H9 (cell line): ENCODE data around the gene SH3TC1. TPM values are rescaled to one million over a fixed set of nuclear protein-coding genes. Genes with fewer than 3 reads are reported as not detected.

Source experiments
- DNase-seq: peaks from one replicate; pipeline ENCODE4 v3.0.0-alpha.2; 2017
- H2AFZ ChIP-seq: one replicate; pipeline ENCODE4 v1.6.1; 2013; ENCODE audit warnings: mild to moderate bottlenecking, low read length, control low read depth, moderate library complexity
- H2AK5ac ChIP-seq: 2 replicates; pipeline ENCODE4 v1.6.1; 2013; ENCODE audit warnings: low read length, control low read depth, mixed read lengths; ENCODE audit not compliant: insufficient read length
- H2BK120ac ChIP-seq: one replicate; pipeline ENCODE4 v1.6.1; 2013; ENCODE audit warnings: low read depth, mild to moderate bottlenecking, low read length, control low read depth, inconsistent platforms; ENCODE audit not compliant: poor library complexity, severe bottlenecking
- H2BK12ac ChIP-seq: 2 replicates; pipeline ENCODE4 v1.6.1; 2013; ENCODE audit warnings: low read length, control low read depth, mixed read lengths, low read depth; ENCODE audit not compliant: insufficient read length
- H2BK15ac ChIP-seq: 2 replicates; pipeline ENCODE4 v1.6.1; 2013; ENCODE audit warnings: low read depth, low read length, control low read depth
- H2BK20ac ChIP-seq: one replicate; pipeline ENCODE4 v1.6.1; 2013; ENCODE audit warnings: low read depth, mild to moderate bottlenecking, low read length, control low read depth, inconsistent platforms; ENCODE audit not compliant: poor library complexity, severe bottlenecking
- H2BK5ac ChIP-seq: 2 replicates; pipeline ENCODE4 v1.6.1; 2013; ENCODE audit warnings: low read length, control low read depth, mixed read lengths; ENCODE audit not compliant: insufficient read length
- H3K14ac ChIP-seq: 2 replicates; pipeline ENCODE4 v1.6.1; 2013; ENCODE audit warnings: low read length, control low read depth; ENCODE audit not compliant: insufficient read depth
- H3K18ac ChIP-seq: 2 replicates; pipeline ENCODE4 v1.6.1; 2013; ENCODE audit warnings: low read depth, mild to moderate bottlenecking, mixed read lengths, low read length, control low read depth; ENCODE audit not compliant: insufficient read length
- H3K23ac ChIP-seq: 2 replicates; pipeline ENCODE4 v1.6.1; 2013; ENCODE audit warnings: low read length, control low read depth, mixed read lengths, low read depth; ENCODE audit not compliant: insufficient read length
- H3K23me2 ChIP-seq: 2 replicates; pipeline ENCODE4 v1.6.1; 2013; ENCODE audit warnings: low read depth, mild to moderate bottlenecking, mixed read lengths, low read length, control low read depth; ENCODE audit not compliant: insufficient read length, poor library complexity, severe bottlenecking
- H3K27ac ChIP-seq: 2 replicates; pipeline ENCODE4 v1.5.1; 2013; ENCODE audit warnings: low read length, control low read depth, mixed read lengths, low read depth; ENCODE audit not compliant: insufficient read length
- H3K27me3 ChIP-seq: 2 replicates; pipeline ENCODE4 v1.6.1; 2013; ENCODE audit warnings: low read length, control low read depth, inconsistent platforms; ENCODE audit not compliant: insufficient read depth
- H3K4ac ChIP-seq: 2 replicates; pipeline ENCODE4 v1.6.1; 2013; ENCODE audit warnings: low read depth, mild to moderate bottlenecking, control low read depth, inconsistent platforms, low read length, moderate library complexity
- H3K4me1 ChIP-seq: 2 replicates; pipeline ENCODE4 v1.6.1; 2013; ENCODE audit warnings: low read length, control low read depth, inconsistent platforms; ENCODE audit not compliant: insufficient read depth
- H3K4me2 ChIP-seq: 2 replicates; pipeline ENCODE4 v1.6.1; 2013; ENCODE audit warnings: low read length, control low read depth, mixed read lengths; ENCODE audit not compliant: insufficient read length, insufficient read depth
- H3K56ac ChIP-seq: 2 replicates; pipeline ENCODE4 v1.6.1; 2013; ENCODE audit warnings: low read depth, mild to moderate bottlenecking, mixed read lengths, low read length, control low read depth; ENCODE audit not compliant: insufficient read length
- H3K79me1 ChIP-seq: 2 replicates; pipeline ENCODE4 v1.6.1; 2013; ENCODE audit warnings: low read depth, mild to moderate bottlenecking, moderate library complexity, low read length, control low read depth, inconsistent platforms; ENCODE audit not compliant: insufficient read depth, poor library complexity, severe bottlenecking
- H3K79me2 ChIP-seq: 2 replicates; pipeline ENCODE4 v1.6.1; 2013; ENCODE audit warnings: low read length, control low read depth, inconsistent platforms; ENCODE audit not compliant: insufficient read depth
- H3K9ac ChIP-seq: 2 replicates; pipeline ENCODE4 v1.6.1; 2013; ENCODE audit warnings: low read length, control low read depth, mixed read lengths; ENCODE audit not compliant: insufficient read length; ENCODE audit errors: extremely low read depth
- H3K9me3 ChIP-seq: one replicate; pipeline ENCODE4 v1.6.1; 2013; ENCODE audit warnings: low read depth, low read length, inconsistent platforms; ENCODE audit not compliant: control insufficient read depth
- H3T11ph ChIP-seq: one replicate; pipeline ENCODE4 v1.6.1; 2013; ENCODE audit warnings: mild to moderate bottlenecking, low read length, control low read depth, inconsistent platforms
- H4K20me1 ChIP-seq: one replicate; pipeline ENCODE4 v1.6.1; 2013; ENCODE audit not compliant: control insufficient read depth, insufficient read length, insufficient read depth
- H4K5ac ChIP-seq: 2 replicates; pipeline ENCODE4 v1.6.1; 2013; ENCODE audit warnings: low read depth, mild to moderate bottlenecking, mixed read lengths, low read length, control low read depth; ENCODE audit not compliant: insufficient read length
- H4K8ac ChIP-seq: replicated peaks from 2 replicates; pipeline ENCODE4 v1.6.1; 2013; ENCODE audit warnings: low read length, control low read depth, mixed read lengths, low read depth; ENCODE audit not compliant: insufficient read length
- H4K91ac ChIP-seq: 2 replicates; pipeline ENCODE4 v1.6.1; 2013; ENCODE audit warnings: low read depth, mild to moderate bottlenecking, moderate library complexity, mixed read lengths, low read length, control low read depth; ENCODE audit not compliant: insufficient read length
- H3K27ac Mint-ChIP-seq, 3 experiments: 2 replicates in 2 of 3; 3 replicates in 1 of 3; pipeline ENCODE4 v1.8.0; 2020 to 2021; ENCODE audit warnings: mixed read lengths in 3 of 3, mild to moderate bottlenecking in 1 of 3, moderate library complexity in 1 of 3
- H3K27me3 Mint-ChIP-seq: 2 replicates; pipeline ENCODE4 v1.8.0; 2021; ENCODE audit warnings: low read depth, mild to moderate bottlenecking, moderate library complexity, mixed read lengths
- H3K36me3 Mint-ChIP-seq, 3 experiments: 2 replicates in 2 of 3; 3 replicates in 1 of 3; pipeline ENCODE4 v1.8.0; 2020 to 2021; ENCODE audit warnings: low read depth in 3 of 3, mixed read lengths in 3 of 3; ENCODE audit not compliant: insufficient read depth in 1 of 3
- H3K4me1 Mint-ChIP-seq, 2 experiments: 2 replicates each; pipeline ENCODE4 v1.8.0; 2020; ENCODE audit warnings: mixed read lengths in 2 of 2
- H3K4me3 Mint-ChIP-seq, 2 experiments: 2 replicates in 1 of 2; 3 replicates in 1 of 2; pipeline ENCODE4 v1.8.0; 2020 to 2021; ENCODE audit warnings: mild to moderate bottlenecking in 2 of 2, mixed read lengths in 2 of 2, moderate library complexity in 1 of 2
- H3K9me3 Mint-ChIP-seq, 2 experiments: 2 replicates in 1 of 2; 3 replicates in 1 of 2; pipeline ENCODE4 v1.8.0; 2020; ENCODE audit warnings: mild to moderate bottlenecking in 2 of 2, mixed read lengths in 2 of 2, moderate library complexity in 1 of 2
- CTCF ChIP-seq: fragments of 200-600 bp; sonication (generic); conservative IDR thresholded peaks from 3 replicates; pipeline ENCODE4 v1.8.0; 2021; ENCODE audit warnings: antibody characterized with exemption, mild to moderate bottlenecking
- WGBS: extraction: QIAGEN DNeasy Blood & Tissue Kit; methylation state at CpG from one replicate; pipeline ENCODE4 v1.1.7; 2013; ENCODE audit warnings: missing lambda C conversion rate, low lambda C conversion rate, mixed read lengths; ENCODE audit not compliant: insufficient read length; ENCODE audit errors: extremely low coverage; 5-methylcytosine and 5-hydroxymethylcytosine counted together
- total RNA-seq: library from RNA; stranded (reverse); gene quantifications from 2 replicates; pipeline ENCODE4 v1.2.1, GENCODE V29; 2021

The SH3TC1 gene
- total RNA-seq, 1 experiment from 2014 or later = 0.74 TPM

DNA sequence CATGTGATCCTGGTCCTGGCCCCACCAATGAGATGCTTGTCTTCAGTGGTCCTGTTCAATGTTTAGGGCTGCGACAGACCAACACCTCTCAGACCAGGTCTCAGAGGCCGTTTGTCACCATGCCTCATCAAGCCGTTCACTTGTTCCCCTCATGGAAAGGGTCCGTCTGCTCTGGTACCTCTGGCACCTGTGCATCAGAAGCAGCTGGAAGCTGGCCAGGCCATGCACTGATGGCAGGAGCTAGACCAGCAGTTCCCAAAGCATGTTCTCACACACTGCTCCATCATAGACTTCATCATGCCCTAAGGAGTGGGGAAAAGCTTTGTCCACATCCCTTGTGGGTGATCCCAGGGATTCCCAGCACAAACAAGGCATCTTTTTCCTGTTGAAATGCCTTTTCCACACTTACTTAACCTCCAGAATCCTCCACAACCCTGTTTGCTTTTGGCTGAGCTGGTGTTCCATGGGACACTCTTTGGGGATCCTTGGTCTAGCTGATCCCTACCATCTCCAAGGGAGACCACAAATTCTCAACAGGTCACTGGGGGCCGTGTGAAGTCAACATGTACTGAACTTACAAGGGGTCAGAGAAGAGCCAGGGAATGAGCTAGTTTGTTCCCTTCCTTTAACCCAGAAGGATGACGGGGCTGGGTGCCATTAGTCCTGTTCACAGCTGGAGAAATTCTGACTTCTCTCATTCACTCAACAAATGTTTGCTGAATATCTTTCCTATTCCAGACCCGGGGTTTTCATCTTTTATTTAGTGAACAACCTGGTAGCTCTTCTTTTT is 21.8 kb downstream of the SH3TC1 start:
- H3K4me3 Mint-ChIP-seq = no peak overlapping the region
- Histone ChIP-seq H3K56ac (no peak overlapping the region), H2BK20ac (no peak overlapping the region), H3K79me2 (no peaks in the 10 kb centered on the region), H3K23me2 (no peaks in the 10 kb centered on the region), H2BK15ac (no peak overlapping the region), H3K27me3 (no peaks in the 10 kb centered on the region), H3K4me2 (no peak overlapping the region), H3K79me1 (no peaks in the 10 kb centered on the region), H2AK5ac (no peak overlapping the region), H3T11ph (no peak overlapping the region), H3K27ac (no peak overlapping the region), H3K4ac (no peak overlapping the region), H4K5ac (no peak overlapping the region), H3K9me3 (no peaks in the 10 kb centered on the region), H2BK5ac (no peak overlapping the region), H2AFZ (no peak overlapping the region), H3K4me1 (no peaks in the 10 kb centered on the region; the same call in 1 of the 2 replicates), H4K20me1 (no peaks in the 10 kb centered on the region), H2BK12ac (no peak overlapping the region), H3K14ac (no peak overlapping the region), H4K8ac (no peak overlapping the region), H3K18ac (no peak overlapping the region), H3K23ac (no peak overlapping the region), H4K91ac (no peak overlapping the region), H3K9ac (no peak overlapping the region), H2BK120ac (no peak overlapping the region)
- peaks cover 10 to 14% of the 10 kb centered on the region in 2 experiments for H3K4me1 Mint-ChIP-seq
- DNase-seq = no peak
- no peaks in the 10 kb centered on the region for H3K36me3 Mint-ChIP-seq
- no peaks in the 10 kb centered on the region for H3K9me3 Mint-ChIP-seq
- H3K27me3 Mint-ChIP-seq = no peaks in the 10 kb centered on the region; the same call in 1 of the 2 replicates
- no peak overlapping the region for H3K27ac Mint-ChIP-seq
- no peak for TF ChIP-seq CTCF
- no CpG with 5 or more reads among the region's 7 CpGs for WGBS
